BJ (cell line): ENCODE data around the gene CC2D2A. TPM values are rescaled to one million over a fixed set of nuclear protein-coding genes. Genes with fewer than 3 reads are reported as not detected.

ENCODE experiments used
- CTCF ChIA-PET: fragments of 350-600 bp; formaldehyde crosslinking; extraction: SDS; loops from one replicate; lab custom pipeline; 2021; ENCODE audit warnings: antibody characterized with exemption, inconsistent platforms; lab: Yijun Ruan, JAX
- POLR2A ChIA-PET: fragments of 300-600 bp; sonication (Branson Sonifier 250); formaldehyde crosslinking; extraction: SDS; loops from one replicate; lab custom pipeline; 2021; ENCODE audit warnings: antibody characterized with exemption; lab: Charles Lee
- DNase-seq: peaks from one replicate; pipeline ENCODE4 v3.0.0-alpha.2; 2011; ENCODE audit warnings: low read depth
- H3K27me3 ChIP-seq: 2 replicates; pipeline ENCODE4 v1.6.0; 2011; ENCODE audit warnings: low read length; ENCODE audit not compliant: control insufficient read depth, insufficient read depth
- H3K36me3 ChIP-seq: 2 replicates; pipeline ENCODE4 v1.5.1; 2011; ENCODE audit warnings: low read length; ENCODE audit not compliant: control insufficient read depth, insufficient read depth
- H3K4me3 ChIP-seq: 2 replicates; pipeline ENCODE4 v1.5.1; 2011; ENCODE audit warnings: low read depth, mild to moderate bottlenecking, control low read depth, low read length
- polyA plus RNA-seq: library from polyadenylated mRNA; depleted of rRNA; stranded (reverse); fragments of >200 nt; gene quantifications from 2 replicates; pipeline ENCODE4 v1.2.3, GENCODE V29; 2011
- TF ChIP-seq, protein P1 (sequence below): IDR thresholded peaks from 2 replicates; pipeline ENCODE4 v1.5.1; 2011; ENCODE audit warnings: low read depth, mild to moderate bottlenecking, control low read depth, inconsistent platforms, low read length, moderate library complexity; ENCODE audit not compliant: insufficient read depth

The CC2D2A gene
- polyA plus RNA-seq, 1 experiment, result 10.0 TPM

DNA sequence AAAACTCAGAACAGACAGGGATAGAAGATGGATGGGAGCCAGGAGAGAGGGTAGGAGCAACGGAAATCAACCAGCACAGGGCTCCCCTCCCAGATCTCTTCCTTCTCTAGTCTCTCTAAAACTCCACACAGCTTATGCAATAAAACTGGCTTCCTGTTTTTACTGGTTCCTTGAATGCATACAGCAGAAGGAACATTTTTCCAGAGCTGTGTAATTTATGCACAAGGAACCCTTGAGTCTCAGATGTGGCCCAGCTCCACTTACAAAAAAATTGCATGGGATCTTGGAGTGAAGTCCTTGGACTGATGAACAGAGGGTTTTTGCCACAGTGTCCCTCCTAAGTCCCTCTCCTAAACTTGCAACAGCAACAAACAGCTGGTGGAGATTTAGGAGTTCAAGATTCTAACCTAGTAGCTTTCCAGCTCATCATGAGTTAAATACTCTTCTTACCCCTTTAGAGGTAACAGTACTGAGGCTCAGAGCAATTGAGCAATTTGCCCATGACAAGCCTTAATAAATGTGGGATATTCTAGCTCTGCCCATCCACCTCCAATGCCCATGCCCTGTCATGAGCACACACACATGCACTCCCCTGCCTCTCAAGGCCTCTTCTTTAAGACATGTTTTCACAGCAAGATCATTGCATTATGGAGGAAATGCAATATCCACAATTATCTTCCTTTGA, 18.4 kb upstream of the CC2D2A start:
- Histone ChIP-seq H3K27me3 (no peaks in the 10 kb centered on the region), H3K4me3 (no peak overlapping the region), H3K36me3 (no peaks in the 10 kb centered on the region)
- TF ChIP-seq, protein P1, sequence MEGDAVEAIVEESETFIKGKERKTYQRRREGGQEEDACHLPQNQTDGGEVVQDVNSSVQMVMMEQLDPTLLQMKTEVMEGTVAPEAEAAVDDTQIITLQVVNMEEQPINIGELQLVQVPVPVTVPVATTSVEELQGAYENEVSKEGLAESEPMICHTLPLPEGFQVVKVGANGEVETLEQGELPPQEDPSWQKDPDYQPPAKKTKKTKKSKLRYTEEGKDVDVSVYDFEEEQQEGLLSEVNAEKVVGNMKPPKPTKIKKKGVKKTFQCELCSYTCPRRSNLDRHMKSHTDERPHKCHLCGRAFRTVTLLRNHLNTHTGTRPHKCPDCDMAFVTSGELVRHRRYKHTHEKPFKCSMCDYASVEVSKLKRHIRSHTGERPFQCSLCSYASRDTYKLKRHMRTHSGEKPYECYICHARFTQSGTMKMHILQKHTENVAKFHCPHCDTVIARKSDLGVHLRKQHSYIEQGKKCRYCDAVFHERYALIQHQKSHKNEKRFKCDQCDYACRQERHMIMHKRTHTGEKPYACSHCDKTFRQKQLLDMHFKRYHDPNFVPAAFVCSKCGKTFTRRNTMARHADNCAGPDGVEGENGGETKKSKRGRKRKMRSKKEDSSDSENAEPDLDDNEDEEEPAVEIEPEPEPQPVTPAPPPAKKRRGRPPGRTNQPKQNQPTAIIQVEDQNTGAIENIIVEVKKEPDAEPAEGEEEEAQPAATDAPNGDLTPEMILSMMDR, result no peak
- ChIA-PET POLR2A (no interaction called here), CTCF (interaction anchor here (1.0 to 1.7 kb wide), 5 partner anchors 15 to 220 kb away, joined by 3 to 7 read pairs (median 4); no protein-coding TSS in a partner anchor)
- no peak for DNase-seq

DNA sequence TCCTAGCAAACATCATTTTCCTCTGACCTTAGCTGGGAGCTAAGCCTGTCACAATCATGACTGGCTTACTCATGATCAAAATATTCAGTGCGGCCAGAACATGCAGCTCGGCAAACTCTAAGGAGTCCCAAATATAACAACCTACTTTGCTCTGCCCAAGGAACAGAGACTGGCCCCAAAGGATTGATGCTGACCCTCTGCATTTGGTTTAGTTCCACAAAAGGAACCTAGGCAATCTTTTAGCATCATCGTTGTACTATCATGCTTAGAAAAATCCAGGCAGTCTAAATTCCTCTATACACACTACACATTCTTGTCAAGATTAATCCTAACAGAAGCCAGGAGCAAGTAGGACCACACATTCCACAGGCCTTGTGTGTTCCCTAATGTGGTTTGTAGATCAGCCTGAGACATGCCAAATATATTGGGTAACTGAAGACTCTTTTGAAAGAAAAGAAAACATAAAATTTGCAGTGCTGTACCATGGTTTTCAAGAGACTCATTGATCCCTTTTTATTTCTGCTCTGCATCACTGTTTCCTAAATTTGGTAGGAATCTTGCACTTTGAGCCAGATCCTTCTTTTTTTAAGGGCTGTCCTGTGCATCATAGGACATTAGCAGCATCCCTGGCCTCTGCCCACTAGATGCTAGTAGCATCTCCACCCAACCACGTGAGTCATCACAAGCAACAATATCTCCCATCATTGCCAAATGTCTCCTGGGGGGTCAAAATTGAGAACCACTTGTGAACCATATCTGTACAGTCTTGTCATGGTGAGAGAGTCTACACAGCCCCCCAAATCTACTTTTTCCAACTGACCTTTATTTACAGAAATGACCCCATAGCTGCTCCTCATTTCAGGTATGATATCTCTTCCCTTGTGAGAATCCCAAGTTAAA, 17.6 kb upstream of the CC2D2A start:
- CTCF ChIA-PET, result interaction anchor here (1.0 to 1.7 kb wide), 6 partner anchors 16 to 221 kb away, joined by 3 to 7 read pairs (median 4); no protein-coding TSS in a partner anchor
- peak; percentile 74 for DNase-seq
- Histone ChIP-seq H3K27me3 (no peaks in the 10 kb centered on the region), H3K36me3 (no peaks in the 10 kb centered on the region), H3K4me3 (no peak overlapping the region)
- TF ChIP-seq, protein P1, result no peak
- POLR2A ChIA-PET, result no interaction called here

GRCh38 chr4:15455290-15455689, 14.4 kb upstream of the CC2D2A start:
- H3K4me3 ChIP-seq, result no peak overlapping the region
- peaks cover 2% of the 10 kb centered on the region; the same call in 1 of the 2 replicates for H3K27me3 ChIP-seq
- H3K36me3 ChIP-seq, result no peaks in the 10 kb centered on the region
- TF ChIP-seq, protein P1, result no peak
- CTCF ChIA-PET, result interaction anchor here (1.1 to 7.0 kb wide), 4 partner anchors 119 to 228 kb away, joined by 3 to 59 read pairs (median 32); no protein-coding TSS in a partner anchor
- no peak for DNase-seq
- POLR2A ChIA-PET, result no interaction called here

GRCh38 chr4:15457406-15458201, 12.1 kb upstream of the CC2D2A start:
- Histone ChIP-seq H3K27me3 (peaks cover 7% of the 10 kb centered on the region; the same call in 1 of the 2 replicates), H3K36me3 (no peaks in the 10 kb centered on the region), H3K4me3 (no peak overlapping the region)
- POLR2A ChIA-PET, result interaction anchor here (0.6 kb wide), 1 partner anchor 225 kb away, joined by 5 read pairs; no protein-coding TSS in a partner anchor
- no peak for DNase-seq
- TF ChIP-seq, protein P1, result peak; percentile 66
- CTCF ChIA-PET, result interaction anchor here (0.6 to 7.0 kb wide), 32 partner anchors 8 to 1815 kb away, joined by 3 to 59 read pairs (median 4); partner anchors contain the start of gene CC2D2A
